ENCODE measurements around the gene TAF4B. TPM values are rescaled to one million over a fixed set of nuclear protein-coding genes. Genes with fewer than 3 reads are reported as not detected.

Gene TAF4B, protein sequence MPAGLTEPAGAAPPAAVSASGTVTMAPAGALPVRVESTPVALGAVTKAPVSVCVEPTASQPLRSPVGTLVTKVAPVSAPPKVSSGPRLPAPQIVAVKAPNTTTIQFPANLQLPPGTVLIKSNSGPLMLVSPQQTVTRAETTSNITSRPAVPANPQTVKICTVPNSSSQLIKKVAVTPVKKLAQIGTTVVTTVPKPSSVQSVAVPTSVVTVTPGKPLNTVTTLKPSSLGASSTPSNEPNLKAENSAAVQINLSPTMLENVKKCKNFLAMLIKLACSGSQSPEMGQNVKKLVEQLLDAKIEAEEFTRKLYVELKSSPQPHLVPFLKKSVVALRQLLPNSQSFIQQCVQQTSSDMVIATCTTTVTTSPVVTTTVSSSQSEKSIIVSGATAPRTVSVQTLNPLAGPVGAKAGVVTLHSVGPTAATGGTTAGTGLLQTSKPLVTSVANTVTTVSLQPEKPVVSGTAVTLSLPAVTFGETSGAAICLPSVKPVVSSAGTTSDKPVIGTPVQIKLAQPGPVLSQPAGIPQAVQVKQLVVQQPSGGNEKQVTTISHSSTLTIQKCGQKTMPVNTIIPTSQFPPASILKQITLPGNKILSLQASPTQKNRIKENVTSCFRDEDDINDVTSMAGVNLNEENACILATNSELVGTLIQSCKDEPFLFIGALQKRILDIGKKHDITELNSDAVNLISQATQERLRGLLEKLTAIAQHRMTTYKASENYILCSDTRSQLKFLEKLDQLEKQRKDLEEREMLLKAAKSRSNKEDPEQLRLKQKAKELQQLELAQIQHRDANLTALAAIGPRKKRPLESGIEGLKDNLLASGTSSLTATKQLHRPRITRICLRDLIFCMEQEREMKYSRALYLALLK
- total RNA-seq, result 2.4 and 2.9 TPM in 2 replicates

DNA sequence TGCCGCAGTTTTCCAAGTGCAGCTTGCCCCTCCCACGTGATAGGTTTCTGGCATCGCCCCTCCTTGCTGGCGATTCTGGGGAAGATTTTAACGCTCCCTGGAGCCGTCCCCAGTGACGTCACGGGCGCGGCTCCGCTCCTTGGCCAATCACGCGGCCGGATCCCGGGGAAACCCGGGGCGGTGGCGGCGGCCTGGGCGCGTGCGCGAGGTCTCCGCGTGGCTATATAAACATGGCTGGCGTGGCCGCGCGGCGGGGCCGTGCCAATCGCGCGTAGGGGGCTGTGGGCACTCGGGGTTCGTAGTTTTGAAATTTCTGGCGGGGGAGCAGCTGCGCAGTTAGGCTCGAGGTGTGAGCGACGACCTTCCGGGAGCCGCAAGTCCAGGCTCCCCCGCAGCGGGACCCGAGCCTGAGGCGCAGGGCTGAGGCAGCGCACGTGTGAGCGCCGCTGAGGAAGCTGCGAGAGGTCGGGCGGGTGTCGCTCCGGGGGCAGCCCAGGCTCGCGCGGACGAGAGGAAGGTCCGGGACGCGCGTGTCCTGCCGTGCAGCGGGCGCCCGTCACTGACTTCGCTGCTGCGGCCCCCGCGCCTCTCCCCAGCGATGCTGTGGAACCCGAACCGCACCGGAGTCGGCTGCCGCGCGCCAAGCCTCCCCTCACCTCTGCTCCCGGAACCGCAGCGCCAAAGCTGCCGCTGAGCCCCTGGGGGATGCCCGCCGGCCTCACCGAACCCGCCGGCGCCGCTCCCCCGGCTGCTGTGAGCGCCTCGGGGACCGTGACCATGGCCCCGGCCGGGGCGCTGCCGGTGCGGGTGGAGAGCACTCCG lies at the start of gene TAF4B:
Gene TAF4B (plus strand): TSS at position 217 of the 822 bp plus-strand sequence. CDS start 489 bp downstream, at position 706.

Other genes starting within 250 kb of the TAF4B start
- 73.1 and 129 TPM in 2 replicates for gene SS18, start 135.8 kb upstream of the TAF4B start, total RNA-seq
- not detected in 2 replicates for gene PSMA8, start 92.6 kb upstream of the TAF4B start, total RNA-seq

All from bronchus fibroblast of lung (primary cell).